Osteocyte (in vitro differentiated cells): ENCODE measurements around the gene CDH24. TPM values are rescaled to one million over a fixed set of nuclear protein-coding genes. Genes with fewer than 3 reads are reported as not detected.

Experiments
- DNase-seq: peaks from one replicate; pipeline ENCODE4 v3.0.0; 2021; ENCODE audit warnings: mixed read lengths; ENCODE audit not compliant: unreplicated experiment; ENCODE audit errors: extremely low spot score
- H3K27ac Mint-ChIP-seq: one replicate; pipeline ENCODE4 v1.8.0; 2021; ENCODE audit warnings: mild to moderate bottlenecking, mixed read lengths; ENCODE audit not compliant: unreplicated experiment
- H3K27me3 Mint-ChIP-seq: one replicate; pipeline ENCODE4 v1.8.0; 2021; ENCODE audit warnings: mixed read lengths; ENCODE audit not compliant: unreplicated experiment
- H3K36me3 Mint-ChIP-seq: one replicate; pipeline ENCODE4 v1.8.0; 2021; ENCODE audit warnings: mixed read lengths; ENCODE audit not compliant: unreplicated experiment
- H3K4me1 Mint-ChIP-seq: one replicate; pipeline ENCODE4 v1.8.0; 2021; ENCODE audit warnings: mixed read lengths; ENCODE audit not compliant: unreplicated experiment
- H3K4me3 Mint-ChIP-seq: one replicate; pipeline ENCODE4 v1.8.0; 2021; ENCODE audit warnings: mild to moderate bottlenecking, moderate library complexity, mixed read lengths; ENCODE audit not compliant: unreplicated experiment
- H3K9me3 Mint-ChIP-seq: one replicate; pipeline ENCODE4 v1.8.0; 2021; ENCODE audit warnings: mixed read lengths; ENCODE audit not compliant: unreplicated experiment
- CTCF ChIP-seq: fragments of 200-600 bp; sonication (generic); IDR thresholded peaks from 2 replicates; pipeline ENCODE4 v1.5.0; 2021; ENCODE audit warnings: antibody characterized with exemption, mild to moderate bottlenecking, moderate library complexity
- total RNA-seq: library from RNA; stranded (reverse); gene quantifications from 2 replicates; pipeline ENCODE4 v1.2.1, GENCODE V29; 2021

The CDH24 gene
- total RNA-seq, 1 donor from 2014 or later: 13.3 TPM

GRCh38 chr14:23058654-23059504 is 1.6 kb upstream of the CDH24 start:
- Mint-ChIP-seq H3K9me3 (no peaks in the 10 kb centered on the region), H3K4me3 (no peak overlapping the region), H3K27ac (no peak overlapping the region), H3K36me3 (peaks cover 27% of the 10 kb centered on the region), H3K4me1 (peaks cover 42% of the 10 kb centered on the region), H3K27me3 (no peaks in the 10 kb centered on the region)
- DNase-seq: no peak
- TF ChIP-seq CTCF: no peak

GRCh38 chr14:23057757-23058653 is 685 bp upstream of the CDH24 start:
- Mint-ChIP-seq H3K4me1 (peaks cover 36% of the 10 kb centered on the region), H3K27me3 (no peaks in the 10 kb centered on the region), H3K27ac (peak overlapping the region; percentile 77), H3K4me3 (peak overlapping the region; percentile 81), H3K9me3 (no peaks in the 10 kb centered on the region), H3K36me3 (peaks cover 19% of the 10 kb centered on the region)
- TF ChIP-seq CTCF: peak; percentile 95
- DNase-seq: peak; percentile 95

- no peaks in the 10 kb centered on the region for H3K9me3 Mint-ChIP-seq
- peak overlapping the region; percentile 74 for H3K4me3 Mint-ChIP-seq
- H3K4me1 Mint-ChIP-seq: peaks cover 23% of the 10 kb centered on the region
- peaks cover 9% of the 10 kb centered on the region for H3K36me3 Mint-ChIP-seq
- peak overlapping the region; percentile 71 for H3K27ac Mint-ChIP-seq
- peak; percentile 78 for TF ChIP-seq CTCF
- DNase-seq: no peak
- H3K27me3 Mint-ChIP-seq: no peaks in the 10 kb centered on the region
These were observed 970 bp downstream of the CDH24 start for GRCh38 chr14:23056145-23056955.

GRCh38 chr14:23055621-23056144 is 1.6 kb downstream of the CDH24 start:
- no peak for DNase-seq
- H3K27ac Mint-ChIP-seq: peak overlapping the region; percentile 71
- TF ChIP-seq CTCF: no peak
- no peaks in the 10 kb centered on the region for H3K27me3 Mint-ChIP-seq
- peaks cover 23% of the 10 kb centered on the region for H3K4me1 Mint-ChIP-seq
- H3K36me3 Mint-ChIP-seq: peaks cover 9% of the 10 kb centered on the region
- H3K4me3 Mint-ChIP-seq: peak overlapping the region; percentile 74
- H3K9me3 Mint-ChIP-seq: no peaks in the 10 kb centered on the region
